PC-9 (cell line): Measurements from ENCODE around the gene AMBRA1. TPM values are rescaled to one million over a fixed set of nuclear protein-coding genes. Genes with fewer than 3 reads are reported as not detected.

ENCODE experiments used
- BruUV-seq: library from RNA; stranded (reverse); fragments of 400-500 nt; replicated peaks from 2 replicates; lab custom pipeline; 2021; lab: Mats Ljungman, UMichigan
- CTCF ChIA-PET: fragments of 300-600 bp; sonication (Branson Sonifier 250); formaldehyde crosslinking; loops from one replicate; lab custom pipeline; 2022; ENCODE audit warnings: antibody characterized with exemption; lab: Charles Lee
- POLR2A ChIA-PET: fragments of 300-600 bp; sonication (Branson Sonifier 250); formaldehyde crosslinking; loops from one replicate; lab custom pipeline; 2022; ENCODE audit warnings: antibody characterized with exemption; ENCODE audit not compliant: unreplicated experiment; lab: Charles Lee
- DNase-seq, 2 experiments: peaks; one replicate each; pipeline versions ENCODE4 v3.0.0 to v3.0.0-alpha.2; 2015 to 2022; ENCODE audit warnings: mixed read lengths in 1 of 2
- H2AFZ ChIP-seq: fragments of 200-600 bp; sonication (generic); 2 replicates; pipeline ENCODE4 v1.8.1; 2017; ENCODE audit warnings: antibody characterized with exemption
- H3F3A ChIP-seq: fragments of 200-600 bp; sonication (generic); 2 replicates; pipeline ENCODE4 v1.8.1; 2017; ENCODE audit warnings: antibody characterized with exemption, mild to moderate bottlenecking, low read depth; ENCODE audit not compliant: insufficient read depth
- H3K27ac ChIP-seq: fragments of 200-600 bp; sonication (generic); 2 replicates; pipeline ENCODE4 v1.6.1; 2016; ENCODE audit warnings: mixed run types
- H3K27me3 ChIP-seq: fragments of 200-600 bp; sonication (generic); 2 replicates; pipeline ENCODE4 v1.6.1; 2016; ENCODE audit warnings: low read depth, mixed run types; ENCODE audit not compliant: insufficient read depth
- H3K36me3 ChIP-seq: fragments of 200-600 bp; sonication (generic); 2 replicates; pipeline ENCODE4 v1.6.1; 2016; ENCODE audit warnings: low read depth, mixed run types
- H3K4me1 ChIP-seq: fragments of 200-600 bp; sonication (generic); replicated peaks from 2 replicates; pipeline ENCODE4 v1.6.1; 2016; ENCODE audit warnings: mixed run types; ENCODE audit not compliant: insufficient read depth
- H3K4me2 ChIP-seq: fragments of 200-600 bp; sonication (generic); 2 replicates; pipeline ENCODE4 v1.6.1; 2017; ENCODE audit warnings: mixed run types
- H3K4me3 ChIP-seq: fragments of 200-600 bp; sonication (generic); 2 replicates; pipeline ENCODE4 v1.6.1; 2016; ENCODE audit warnings: mixed run types
- H3K79me2 ChIP-seq: fragments of 200-600 bp; sonication (generic); 2 replicates; pipeline ENCODE4 v1.6.1; 2017; ENCODE audit warnings: low read depth, mixed run types
- H3K9me2 ChIP-seq: fragments of 200-600 bp; sonication (generic); 2 replicates; pipeline ENCODE4 v1.8.1; 2017; ENCODE audit warnings: mild to moderate bottlenecking; ENCODE audit not compliant: insufficient read depth
- H3K9me3 ChIP-seq: fragments of 200-600 bp; sonication (generic); 2 replicates; pipeline ENCODE4 v1.8.1; 2016; ENCODE audit warnings: low read depth; ENCODE audit not compliant: insufficient read depth
- H4K20me1 ChIP-seq: fragments of 200-600 bp; sonication (generic); 2 replicates; pipeline ENCODE4 v1.8.1; 2017; ENCODE audit not compliant: insufficient read depth
- EZH2 ChIP-seq: fragments of 200-600 bp; sonication (generic); IDR thresholded peaks from 2 replicates; pipeline ENCODE4 v1.8.0; 2017; ENCODE audit warnings: antibody characterized with exemption, low read depth
- intact Hi-C: fragments of 100-400 bp; cut with micrococcal nuclease; formaldehyde crosslinking; loops from one replicate; pipeline ENCODE4 v1.10.0; 2022; ENCODE audit not compliant: unreplicated experiment
- total RNA-seq: library from RNA; stranded (reverse); gene quantifications from 2 replicates; pipeline ENCODE4 v1.2.3, GENCODE V29; 2021
- TF ChIP-seq, protein P1 (sequence below): fragments of 200-600 bp; sonication (generic); conservative IDR thresholded peaks from 2 replicates; pipeline ENCODE4 v1.6.1; 2017; ENCODE audit warnings: mixed run types, antibody characterized with exemption, mild to moderate bottlenecking, moderate library complexity

Gene AMBRA1
- total RNA-seq, 1 experiment from 2014 or later = 41.4 TPM

DNA sequence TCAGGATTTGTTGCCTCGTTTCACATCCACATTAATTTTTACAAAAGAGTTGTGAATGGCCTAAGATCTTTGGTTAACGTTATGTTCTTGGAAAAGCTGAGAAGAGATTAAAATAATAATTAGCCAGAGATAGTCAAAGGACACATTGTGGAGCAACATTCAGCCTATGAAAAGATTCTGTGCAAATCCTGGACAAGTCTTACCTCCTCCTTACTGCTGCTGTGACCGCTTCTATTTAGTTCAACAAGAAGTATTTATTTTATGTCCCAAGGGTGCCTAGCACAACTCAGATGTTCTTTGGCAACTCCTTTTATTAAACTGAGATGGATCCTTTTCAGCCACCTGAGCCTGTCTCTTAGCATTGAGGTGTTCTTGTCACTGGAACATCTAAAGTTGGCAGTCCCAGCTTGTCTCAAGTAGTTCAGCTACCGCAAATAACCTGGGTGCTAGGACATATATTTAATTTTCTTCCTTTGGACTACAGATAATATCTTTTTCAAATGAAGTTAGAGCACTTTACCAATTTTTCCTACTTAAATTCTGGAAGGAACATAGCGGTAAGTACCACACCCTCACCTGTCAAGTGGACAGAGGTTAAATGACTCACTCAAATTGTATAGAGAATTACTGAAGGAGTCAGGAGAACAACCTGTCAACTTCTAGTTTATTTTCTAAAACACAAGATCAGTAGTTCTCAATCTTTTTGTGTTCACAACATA is 121.7 kb downstream of the AMBRA1 start:
- ChIA-PET CTCF (no interaction called here), POLR2A (no interaction called here)
- DNase-seq = peak in 1 of 2 experiments; percentile 66
- H3K79me2 ChIP-seq = peaks cover 7% of the 10 kb centered on the region
- no peak overlapping the region for H3K4me3 ChIP-seq
- H3K27me3 ChIP-seq = no peaks in the 10 kb centered on the region
- no peaks in the 10 kb centered on the region for H3K9me3 ChIP-seq
- BruUV-seq = no TSS peak
- peaks cover 26% of the 10 kb centered on the region for H3K4me1 ChIP-seq
- H3K9me2 ChIP-seq = no peaks in the 10 kb centered on the region
- TF ChIP-seq, protein P1, sequence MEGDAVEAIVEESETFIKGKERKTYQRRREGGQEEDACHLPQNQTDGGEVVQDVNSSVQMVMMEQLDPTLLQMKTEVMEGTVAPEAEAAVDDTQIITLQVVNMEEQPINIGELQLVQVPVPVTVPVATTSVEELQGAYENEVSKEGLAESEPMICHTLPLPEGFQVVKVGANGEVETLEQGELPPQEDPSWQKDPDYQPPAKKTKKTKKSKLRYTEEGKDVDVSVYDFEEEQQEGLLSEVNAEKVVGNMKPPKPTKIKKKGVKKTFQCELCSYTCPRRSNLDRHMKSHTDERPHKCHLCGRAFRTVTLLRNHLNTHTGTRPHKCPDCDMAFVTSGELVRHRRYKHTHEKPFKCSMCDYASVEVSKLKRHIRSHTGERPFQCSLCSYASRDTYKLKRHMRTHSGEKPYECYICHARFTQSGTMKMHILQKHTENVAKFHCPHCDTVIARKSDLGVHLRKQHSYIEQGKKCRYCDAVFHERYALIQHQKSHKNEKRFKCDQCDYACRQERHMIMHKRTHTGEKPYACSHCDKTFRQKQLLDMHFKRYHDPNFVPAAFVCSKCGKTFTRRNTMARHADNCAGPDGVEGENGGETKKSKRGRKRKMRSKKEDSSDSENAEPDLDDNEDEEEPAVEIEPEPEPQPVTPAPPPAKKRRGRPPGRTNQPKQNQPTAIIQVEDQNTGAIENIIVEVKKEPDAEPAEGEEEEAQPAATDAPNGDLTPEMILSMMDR = no peak
- TF ChIP-seq EZH2 = no peak
- no peak overlapping the region for H2AFZ ChIP-seq
- no peaks in the 10 kb centered on the region for H3K36me3 ChIP-seq
- peak overlapping the region; percentile 33 for H3K4me2 ChIP-seq
- peak overlapping the region; percentile 28 for H3K27ac ChIP-seq
- intact Hi-C loops = no loop called here
- peaks cover 47% of the 10 kb centered on the region for H4K20me1 ChIP-seq
- H3F3A ChIP-seq = peaks cover 27% of the 10 kb centered on the region

DNA sequence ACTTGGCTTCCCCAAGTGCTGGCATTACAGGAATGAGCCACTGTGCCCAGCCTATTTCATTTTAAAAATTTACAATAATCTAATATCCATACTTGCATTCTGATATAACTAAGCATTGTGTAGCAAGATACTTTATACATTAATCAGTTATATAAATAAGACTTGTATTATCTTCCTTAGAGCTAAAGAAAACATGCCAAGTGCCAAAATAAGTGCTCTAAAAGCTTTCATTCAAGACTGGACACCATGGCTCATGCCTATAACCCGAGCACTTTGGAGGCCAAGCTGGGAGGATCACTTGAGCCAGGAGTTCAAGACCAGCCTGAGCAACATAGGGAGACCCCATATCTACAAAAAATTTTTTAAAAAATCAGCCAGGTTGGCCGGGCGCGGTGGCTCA is 123.9 kb downstream of the AMBRA1 start:
- H3K27ac ChIP-seq = no peak overlapping the region
- POLR2A ChIA-PET = no interaction called here
- peaks cover 46% of the 10 kb centered on the region for H4K20me1 ChIP-seq
- no peak overlapping the region for H3K4me2 ChIP-seq
- CTCF ChIA-PET = no interaction called here
- DNase-seq = peak in 1 of 2 experiments; percentile 13
- no peaks in the 10 kb centered on the region for H3K9me2 ChIP-seq
- H3K36me3 ChIP-seq = no peaks in the 10 kb centered on the region
- peaks cover 7% of the 10 kb centered on the region for H3K79me2 ChIP-seq
- intact Hi-C loops = no loop called here
- no peaks in the 10 kb centered on the region for H3K27me3 ChIP-seq
- peaks cover 26% of the 10 kb centered on the region for H3K4me1 ChIP-seq
- H3F3A ChIP-seq = peaks cover 27% of the 10 kb centered on the region
- H3K4me3 ChIP-seq = no peak overlapping the region
- TF ChIP-seq, protein P1 = no peak
- TF ChIP-seq EZH2 = no peak
- no peaks in the 10 kb centered on the region for H3K9me3 ChIP-seq
- BruUV-seq = no TSS peak
- no peak overlapping the region for H2AFZ ChIP-seq

DNA sequence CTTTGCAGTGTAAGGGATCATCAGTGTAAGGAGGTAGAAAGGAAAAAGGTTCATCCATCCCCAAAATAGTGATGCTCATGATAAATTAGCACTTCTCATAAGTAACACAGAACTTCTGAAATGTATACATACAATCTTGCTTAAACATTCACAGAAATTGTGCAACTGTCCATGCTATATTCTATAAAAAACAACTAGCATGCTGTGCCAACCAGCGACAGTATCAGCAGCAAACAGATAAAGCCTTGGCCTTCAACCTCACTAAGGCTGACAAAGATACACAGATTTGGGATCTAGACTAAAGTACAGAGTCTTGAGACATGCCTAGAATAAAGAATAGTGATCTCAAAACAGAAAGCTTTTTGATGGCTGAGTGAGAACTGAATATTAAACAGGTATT is 128.1 kb downstream of the AMBRA1 start:
- no TSS peak for BruUV-seq

More for the DNA sequence above, 128.1 kb downstream of the AMBRA1 start:
- no peak for DNase-seq
- Histone ChIP-seq H3K27me3 (no peaks in the 10 kb centered on the region), H3K79me2 (no peaks in the 10 kb centered on the region), H3K4me1 (0 out of 2 replicates have a peak, but pooled peaks cover 2% of the 10 kb centered on the region), H3K4me3 (no peak overlapping the region), H3K9me2 (no peaks in the 10 kb centered on the region), H2AFZ (no peak overlapping the region), H3K27ac (no peak overlapping the region), H3K4me2 (no peak overlapping the region), H4K20me1 (peaks cover 13% of the 10 kb centered on the region), H3K9me3 (no peaks in the 10 kb centered on the region), H3K36me3 (no peaks in the 10 kb centered on the region), H3F3A (no peaks in the 10 kb centered on the region)
- TF ChIP-seq, protein P1 = no peak
- no peak for TF ChIP-seq EZH2
- ChIA-PET CTCF (no interaction called here), POLR2A (no interaction called here)
- intact Hi-C loops = no loop called here
